Prostate gland (tissue), 2 donors: ENCODE results near the gene SAFB. TPM values are rescaled to one million over a fixed set of nuclear protein-coding genes. Genes with fewer than 3 reads are reported as not detected.

ENCODE experiments used
- DNase-seq: peaks from one replicate; pipeline ENCODE4 v3.0.0-alpha.2; 2019; ENCODE audit warnings: low spot score
- H3K27ac ChIP-seq, 2 donors: fragments of 200-600 bp; sonication (generic); 2 replicates each; pipeline ENCODE4 v1.5.1; 2017 to 2019
- H3K27me3 ChIP-seq: fragments of 200-600 bp; sonication (generic); replicated peaks from 2 replicates; pipeline ENCODE4 v1.5.1; 2019; ENCODE audit not compliant: insufficient read depth
- H3K36me3 ChIP-seq, 2 donors: fragments of 200-600 bp; sonication (generic); 1 replicate in 1 of 2; 2 replicates in 1 of 2; pipeline versions ENCODE4 v1.5.1 to v1.8.1; 2017 to 2019
- H3K4me1 ChIP-seq: fragments of 200-600 bp; sonication (generic); replicated peaks from 2 replicates; pipeline ENCODE4 v1.5.1; 2019
- H3K4me3 ChIP-seq, 2 donors: fragments of 200-600 bp; sonication (generic); 2 replicates each; pipeline ENCODE4 v1.5.1; 2017 to 2019
- H3K9me3 ChIP-seq: fragments of 200-600 bp; sonication (generic); 2 replicates; pipeline ENCODE4 v1.5.1; 2017
- CTCF ChIP-seq, 4 experiments: fragments of 200-600 bp in 2 of 4; fragments of 450-650 bp in 2 of 4; sonication (generic) in 2 of 4; IDR thresholded peaks; 1 replicate in 3 of 4; 2 replicates in 1 of 4; pipeline ENCODE4 v1.5.1; 2016 to 2019; ENCODE audit warnings: antibody characterized with exemption in 4 of 4, mild to moderate bottlenecking in 2 of 4, moderate library complexity in 2 of 4
- POLR2A ChIP-seq: fragments of 450-650 bp; IDR thresholded peaks from one replicate; pipeline ENCODE4 v1.6.1; 2016; ENCODE audit warnings: antibody characterized with exemption, mild to moderate bottlenecking
- POLR2AphosphoS5 ChIP-seq: sonication (generic); formaldehyde crosslinking; IDR thresholded peaks from one replicate; pipeline ENCODE4 v1.6.1; 2017; ENCODE audit warnings: antibody characterized with exemption
- WGBS: methylation state at CpG from one replicate; pipeline ENCODE4 v1.1.5; 2018; 5-methylcytosine and 5-hydroxymethylcytosine counted together
- intact Hi-C: fragments of 100-400 bp; cut with DNase I; formaldehyde crosslinking; loops from one replicate; pipeline ENCODE4 v1.14.2; 2022
- total RNA-seq, 2 donors: library from RNA; depleted of rRNA; stranded (reverse); fragments of >200 nt; gene quantifications; one replicate each; pipeline ENCODE4 v1.1.0, GENCODE V29; 2016

The SAFB gene
- total RNA-seq, 2 donors from 2014 or later, result 63.6 to 182 TPM

GRCh38 chr19:5609881-5610448 is 12.9 kb upstream of the SAFB start:
- H3K27ac ChIP-seq, result no peak overlapping the region
- TF ChIP-seq POLR2A, result no peak
- TF ChIP-seq POLR2AphosphoS5, result no peak
- no peak for TF ChIP-seq CTCF (IDR thresholded peaks at IDR 0.05)
- WGBS, result 94% methylated on average over 16 of the region's 16 CpGs
- H3K27me3 ChIP-seq, result no peaks in the 10 kb centered on the region
- peaks cover 27 to 36% of the 10 kb centered on the region in 2 donors for H3K36me3 ChIP-seq
- DNase-seq, result no peak
- intact Hi-C loops, result no loop called here
- no peaks in the 10 kb centered on the region for H3K4me1 ChIP-seq
- H3K4me3 ChIP-seq, result no peak overlapping the region
- H3K9me3 ChIP-seq, result no peaks in the 10 kb centered on the region

- TF ChIP-seq POLR2AphosphoS5 (no peak), POLR2A (no peak), CTCF (IDR thresholded peaks at IDR 0.05) (no peak)
- no peak for DNase-seq
- Histone ChIP-seq H3K9me3 (no peaks in the 10 kb centered on the region), H3K27me3 (no peaks in the 10 kb centered on the region), H3K27ac (no peak overlapping the region), H3K36me3 (peaks cover 39 to 46% of the 10 kb centered on the region in 2 donors), H3K4me1 (no peaks in the 10 kb centered on the region), H3K4me3 (no peak overlapping the region)
- 91% methylated on average over 15 of the region's 15 CpGs for WGBS
- intact Hi-C loops, result no loop called here
These were observed 9.7 kb upstream of the SAFB start for GRCh38 chr19:5612891-5613865.

- intact Hi-C loops, result no loop called here
- TF ChIP-seq CTCF (IDR thresholded peaks at IDR 0.05), result no peak
- TF ChIP-seq POLR2AphosphoS5, result no peak
- TF ChIP-seq POLR2A, result no peak
- Histone ChIP-seq H3K27ac (no peak overlapping the region), H3K36me3 (peaks cover 29 to 34% of the 10 kb centered on the region in 2 donors), H3K4me3 (no peak overlapping the region), H3K27me3 (no peaks in the 10 kb centered on the region), H3K9me3 (no peaks in the 10 kb centered on the region), H3K4me1 (peaks cover 3% of the 10 kb centered on the region)
- 93% methylated on average over 17 of the region's 17 CpGs for WGBS
- no peak for DNase-seq
These were observed 7.0 kb upstream of the SAFB start for GRCh38 chr19:5615756-5616327.

- TF ChIP-seq POLR2AphosphoS5, result no peak
- no peak overlapping the region for H3K4me3 ChIP-seq
- H3K27ac ChIP-seq, result no peak overlapping the region
- no peak for DNase-seq
- peaks cover 3% of the 10 kb centered on the region for H3K4me1 ChIP-seq
- peaks cover 24 to 34% of the 10 kb centered on the region in 2 donors for H3K36me3 ChIP-seq
- H3K9me3 ChIP-seq, result no peaks in the 10 kb centered on the region
- 81% methylated on average over 1 of the region's 1 CpG for WGBS
- H3K27me3 ChIP-seq, result no peaks in the 10 kb centered on the region
- intact Hi-C loops, result no loop called here
These were observed 5.8 kb upstream of the SAFB start for GRCh38 chr19:5617080-5617479.

GRCh38 chr19:5618591-5618990 is 4.3 kb upstream of the SAFB start:
- 84% methylated on average over 9 of the region's 9 CpGs for WGBS
- Histone ChIP-seq H3K4me1 (peaks cover 3% of the 10 kb centered on the region), H3K36me3 (peaks cover 22 to 23% of the 10 kb centered on the region in 2 donors), H3K9me3 (no peaks in the 10 kb centered on the region), H3K4me3 (no peak overlapping the region), H3K27ac (no peak overlapping the region), H3K27me3 (no peaks in the 10 kb centered on the region)
- TF ChIP-seq POLR2A (no peak), CTCF (IDR thresholded peaks at IDR 0.05) (no peak), POLR2AphosphoS5 (no peak)
- intact Hi-C loops, result no loop called here
- DNase-seq, result no peak
